ENCODE measurements around the gene PYGB. TPM values are rescaled to one million over a fixed set of nuclear protein-coding genes. Genes with fewer than 3 reads are reported as not detected.
A peak's percentile ranks its signal among the peaks of the same experiment; 100 is the strongest.
"Not testable (repeated sequence)": the region's sequence is repeated elsewhere in the genome, so short reads cannot be mapped to it uniquely, and the experiment has no call there.

The PYGB gene
- total RNA-seq, 1 experiment from 2014 or later, result 220 TPM

- CTCF ChIA-PET, result interaction anchor here (0.6 to 1.0 kb wide), 2 partner anchors 10 to 17 kb away, joined by 3 to 4 read pairs; no protein-coding TSS in a partner anchor
- no peak for TF ChIP-seq TCF7L2 (IDR thresholded peaks at IDR 0.05; ENCODE audit: low read depth, low read length)
- no peak for TF ChIP-seq REST (IDR thresholded peaks at IDR 0.05; ENCODE audit: insufficient read depth in 1 of 2, low read depth in 2 of 2, low read length in 1 of 2)
- no peak for TF ChIP-seq POLR2AphosphoS5 (IDR thresholded peaks at IDR 0.05; ENCODE audit: low read depth, low read length)
- no peak for TF ChIP-seq CTCF (IDR thresholded peaks at IDR 0.05)
- TF ChIP-seq SIN3A (IDR thresholded peaks at IDR 0.05; ENCODE audit: borderline replicate concordance, insufficient read depth, low read depth, low read length), result no peak
- H3K4me3 ChIP-seq (ENCODE audit: low read depth in 2 of 2, low read length in 2 of 2), result peak overlapping the region in 1 of 2 experiments; percentile 25; a peak in 2 of 4 replicates
- H3K27ac ChIP-seq (ENCODE audit: low read length), result peak overlapping the region; percentile 96
- in situ Hi-C loops (cut with HindIII; ENCODE audit: low pct_unique_long_range_greater_than_20kb, low sequenced_read_pairs) (no loop called here), intact Hi-C loops (cut with micrococcal nuclease; ENCODE audit: unreplicated experiment) (loop anchor here (10.0 kb wide), 1 partner anchor 74 kb away; no protein-coding TSS in a partner anchor)
- H3K9me3 ChIP-seq (ENCODE audit: control insufficient read depth, insufficient read depth, low read depth, low read length), result no peaks in the 10 kb centered on the region
- DNase-seq (ENCODE audit: low read depth, low spot score) (no peak), ATAC-seq (peak; percentile 3; the same call in 1 of the 2 replicates)
- H3K4me1 ChIP-seq (ENCODE audit: control insufficient read depth, insufficient read depth, low read length), result peaks cover 57% of the 10 kb centered on the region
- H3K27me3 ChIP-seq (ENCODE audit: control insufficient read depth, insufficient read depth, low read length), result no peaks in the 10 kb centered on the region
- BruUV-seq (replicated peaks), result no TSS peak
- POLR2A ChIA-PET, result no interaction called here
- H3K36me3 ChIP-seq (ENCODE audit: control insufficient read depth, insufficient read depth, low read length), result no peaks in the 10 kb centered on the region
Observed at GRCh38 chr20:25310921-25311728, 63.2 kb downstream of the PYGB start.

GRCh38 chr20:25312716-25313115 is 64.8 kb downstream of the PYGB start:
- POLR2A ChIA-PET; BruUV-seq (replicated peaks); ATAC-seq; H3K27me3 ChIP-seq (ENCODE audit: control insufficient read depth, insufficient read depth, low read length); H3K4me3 ChIP-seq (ENCODE audit: low read depth in 2 of 2, low read length in 2 of 2); H3K36me3 ChIP-seq (ENCODE audit: control insufficient read depth, insufficient read depth, low read length); in situ Hi-C loops (cut with HindIII; ENCODE audit: low pct_unique_long_range_greater_than_20kb, low sequenced_read_pairs); DNase-seq (ENCODE audit: low read depth, low spot score); CTCF ChIA-PET; H3K27ac ChIP-seq (ENCODE audit: low read length); H3K9me3 ChIP-seq (ENCODE audit: control insufficient read depth, insufficient read depth, low read depth, low read length): not testable (repeated sequence)
- intact Hi-C loops (cut with micrococcal nuclease; ENCODE audit: unreplicated experiment), result loop anchor here (10.0 kb wide), 1 partner anchor 72 kb away; no protein-coding TSS in a partner anchor
- H3K4me1 ChIP-seq (ENCODE audit: control insufficient read depth, insufficient read depth, low read length), result peaks cover 57% of the 10 kb centered on the region

- BruUV-seq (replicated peaks), result no TSS peak
- DNase-seq (ENCODE audit: low read depth, low spot score), result no peak
- no peak for TF ChIP-seq CTCF (IDR thresholded peaks at IDR 0.05)
- no peak for TF ChIP-seq REST (IDR thresholded peaks at IDR 0.05; ENCODE audit: insufficient read depth in 1 of 2, low read depth in 2 of 2, low read length in 1 of 2)
- TF ChIP-seq POLR2AphosphoS5 (IDR thresholded peaks at IDR 0.05; ENCODE audit: low read depth, low read length), result no peak
- TF ChIP-seq TCF7L2 (IDR thresholded peaks at IDR 0.05; ENCODE audit: low read depth, low read length), result no peak
- no peak for TF ChIP-seq SIN3A (IDR thresholded peaks at IDR 0.05; ENCODE audit: borderline replicate concordance, insufficient read depth, low read depth, low read length)
- Histone ChIP-seq H3K4me3 (ENCODE audit: low read depth in 2 of 2, low read length in 2 of 2) (no peak overlapping the region), H3K4me1 (ENCODE audit: control insufficient read depth, insufficient read depth, low read length) (peaks cover 54% of the 10 kb centered on the region), H3K27me3 (ENCODE audit: control insufficient read depth, insufficient read depth, low read length) (no peaks in the 10 kb centered on the region), H3K9me3 (ENCODE audit: control insufficient read depth, insufficient read depth, low read depth, low read length) (no peaks in the 10 kb centered on the region), H3K27ac (ENCODE audit: low read length) (no peak overlapping the region), H3K36me3 (ENCODE audit: control insufficient read depth, insufficient read depth, low read length) (no peaks in the 10 kb centered on the region)
- in situ Hi-C loops (cut with HindIII; ENCODE audit: low pct_unique_long_range_greater_than_20kb, low sequenced_read_pairs) (no loop called here), intact Hi-C loops (cut with micrococcal nuclease; ENCODE audit: unreplicated experiment) (loop anchor here (10.0 kb wide), 1 partner anchor 71 kb away; no protein-coding TSS in a partner anchor)
- ATAC-seq, result no peak
- ChIA-PET CTCF (no interaction called here), POLR2A (no interaction called here)
Observed at GRCh38 chr20:25313593-25313992, 65.7 kb downstream of the PYGB start.

All from Panc1 (cell line).